Eye (tissue), 1 donor: Measurements from ENCODE around the gene FMN1.

Experiments used
- DNase-seq: peaks from one replicate; pipeline ENCODE4 v3.0.0-alpha.2; 2015

Gene FMN1

GRCh38 chr15:32908872-32909271, 285.6 kb downstream of the FMN1 start:
- no peak for DNase-seq

GRCh38 chr15:32908135-32908801, 286.2 kb downstream of the FMN1 start:
- peak; percentile 9 for DNase-seq

GRCh38 chr15:32905481-32905880, 289.0 kb downstream of the FMN1 start:
- no peak for DNase-seq

- no peak for DNase-seq
Observed at GRCh38 chr15:32904448-32904847, 290.1 kb downstream of the FMN1 start.

GRCh38 chr15:32903591-32904290, 290.8 kb downstream of the FMN1 start:
- no peak for DNase-seq

GRCh38 chr15:32901995-32902394, 292.5 kb downstream of the FMN1 start:
- DNase-seq: no peak

GRCh38 chr15:32901192-32901591, 293.3 kb downstream of the FMN1 start:
- DNase-seq: no peak

GRCh38 chr15:32899126-32899596, 295.4 kb downstream of the FMN1 start:
- DNase-seq: peak; percentile 61

GRCh38 chr15:32898414-32898813, 296.1 kb downstream of the FMN1 start:
- no peak for DNase-seq

- DNase-seq: no peak
Observed at GRCh38 chr15:32893421-32893820, 301.1 kb downstream of the FMN1 start.

GRCh38 chr15:32889214-32889613, 305.3 kb downstream of the FMN1 start:
- DNase-seq: no peak

- no peak for DNase-seq
Observed at GRCh38 chr15:32888221-32888761, 306.2 kb downstream of the FMN1 start.

GRCh38 chr15:32887090-32887489, 307.4 kb downstream of the FMN1 start:
- DNase-seq: no peak

GRCh38 chr15:32886459-32886858, 308.1 kb downstream of the FMN1 start:
- DNase-seq: no peak

- DNase-seq: no peak
Observed at GRCh38 chr15:32885713-32886112, 308.8 kb downstream of the FMN1 start.

GRCh38 chr15:32884146-32884545, 310.4 kb downstream of the FMN1 start:
- DNase-seq: no peak

- DNase-seq: no peak
Observed at GRCh38 chr15:32882955-32883354, 311.6 kb downstream of the FMN1 start.

GRCh38 chr15:32881528-32881927, 313.0 kb downstream of the FMN1 start:
- no peak for DNase-seq

GRCh38 chr15:32880642-32881041, 313.9 kb downstream of the FMN1 start:
- DNase-seq: no peak

GRCh38 chr15:32879980-32880379, 314.5 kb downstream of the FMN1 start:
- DNase-seq: no peak

GRCh38 chr15:32878869-32879805, 315.4 kb downstream of the FMN1 start:
- no peak for DNase-seq

GRCh38 chr15:32878342-32878741, 316.2 kb downstream of the FMN1 start:
- DNase-seq: no peak
